A204.1 (cell line): ENCODE measurements around the gene RNF175.

Source experiments
- FAIRE-seq: peaks from 2 replicates; lab custom pipeline; 2012; peaks lifted over from hg19 to GRCh38; lab: Jason Lieb, UNC

RNF175 gene

GRCh38 chr4:153745651-153746050 lies 14.2 kb downstream of the RNF175 start:
- no peak for FAIRE-seq

- no peak for FAIRE-seq
Observed at GRCh38 chr4:153741541-153741940, 18.3 kb downstream of the RNF175 start.

GRCh38 chr4:153735906-153736461 lies 23.8 kb downstream of the RNF175 start:
- no peak for FAIRE-seq

- FAIRE-seq = no peak
Observed at GRCh38 chr4:153733751-153734448, 25.9 kb downstream of the RNF175 start.

- no peak for FAIRE-seq
Observed at GRCh38 chr4:153731239-153731638, 28.6 kb downstream of the RNF175 start.

GRCh38 chr4:153729895-153730294 lies 29.9 kb downstream of the RNF175 start:
- no peak for FAIRE-seq

- FAIRE-seq = no peak
Observed at GRCh38 chr4:153728660-153729059, 31.2 kb downstream of the RNF175 start.

- FAIRE-seq = no peak
Observed at GRCh38 chr4:153728151-153728550, 31.7 kb downstream of the RNF175 start.

GRCh38 chr4:153725831-153726154 lies 34.0 kb downstream of the RNF175 start:
- FAIRE-seq = no peak

GRCh38 chr4:153725136-153725830 lies 34.5 kb downstream of the RNF175 start:
- no peak for FAIRE-seq

GRCh38 chr4:153724606-153725005 lies 35.2 kb downstream of the RNF175 start:
- FAIRE-seq = no peak

GRCh38 chr4:153722036-153722435 lies 37.8 kb downstream of the RNF175 start:
- no peak for FAIRE-seq

- no peak for FAIRE-seq
Observed at GRCh38 chr4:153713866-153714646, 45.8 kb downstream of the RNF175 start.

GRCh38 chr4:153710681-153711080 lies 49.1 kb downstream of the RNF175 start:
- no peak for FAIRE-seq

- no peak for FAIRE-seq
Observed at GRCh38 chr4:153706519-153706918, 53.3 kb downstream of the RNF175 start.

GRCh38 chr4:153705743-153706468 lies 53.9 kb downstream of the RNF175 start:
- no peak for FAIRE-seq

- FAIRE-seq = no peak
Observed at GRCh38 chr4:153704522-153704921, 55.3 kb downstream of the RNF175 start.

- no peak for FAIRE-seq
Observed at GRCh38 chr4:153684971-153685371, 74.9 kb downstream of the RNF175 start.

- no peak for FAIRE-seq
Observed at GRCh38 chr4:153684182-153684970, 75.4 kb downstream of the RNF175 start, which contains the start of gene TLR2. TSS of gene TLR2 (plus strand) at chr4:153684280. CDS start at chr4:153702908, 18,628 bp downstream.

- FAIRE-seq = no peak
Observed at GRCh38 chr4:153683763-153684181, 76.1 kb downstream of the RNF175 start.

GRCh38 chr4:153679486-153679885 lies 80.3 kb downstream of the RNF175 start:
- no peak for FAIRE-seq
